ENCODE results near the gene CCDC12.
A peak's percentile ranks its signal among the peaks of the same experiment; 100 is the strongest.

Gene CCDC12

GRCh38 chr3:46976326-46977190 is at the start of gene CCDC12:
CCDC12 (minus strand) TSS chr3:46976745; CDS start chr3:46976732, 13 bp downstream.
- DNase-seq: peak; percentile 90 to 96

GRCh38 chr3:47024932-47025331 is 48.4 kb upstream of the CCDC12 start:
- no peak for DNase-seq

- DNase-seq: peak; percentile 31 to 54
Observed at GRCh38 chr3:47022641-47023071, 46.1 kb upstream of the CCDC12 start.

GRCh38 chr3:47020311-47020710 is 43.8 kb upstream of the CCDC12 start:
- DNase-seq: no peak

GRCh38 chr3:47019201-47019600 is 42.7 kb upstream of the CCDC12 start:
- no peak for DNase-seq

- DNase-seq: no peak
Observed at GRCh38 chr3:47018269-47018611, 41.7 kb upstream of the CCDC12 start.

- no peak for DNase-seq
Observed at GRCh38 chr3:47017504-47018268, 41.1 kb upstream of the CCDC12 start.

GRCh38 chr3:47016934-47017435 is 40.4 kb upstream of the CCDC12 start:
- DNase-seq: no peak

GRCh38 chr3:47016086-47016933 is 39.8 kb upstream of the CCDC12 start:
- no peak for DNase-seq

- no peak for DNase-seq
Observed at GRCh38 chr3:47015151-47015550, 38.6 kb upstream of the CCDC12 start.

GRCh38 chr3:47014036-47014435 is 37.5 kb upstream of the CCDC12 start:
- no peak for DNase-seq

- no peak for DNase-seq
Observed at GRCh38 chr3:47013231-47013630, 36.7 kb upstream of the CCDC12 start.

GRCh38 chr3:47012342-47013230 is 36.0 kb upstream of the CCDC12 start:
- DNase-seq: no peak

- no peak for DNase-seq
Observed at GRCh38 chr3:47011371-47011770, 34.8 kb upstream of the CCDC12 start.

GRCh38 chr3:47010910-47011309 is 34.4 kb upstream of the CCDC12 start:
- no peak for DNase-seq

GRCh38 chr3:47010111-47010712 is 33.7 kb upstream of the CCDC12 start:
- no peak for DNase-seq

- DNase-seq: no peak
Observed at GRCh38 chr3:47009225-47010110, 32.9 kb upstream of the CCDC12 start.

GRCh38 chr3:47008851-47009224 is 32.3 kb upstream of the CCDC12 start:
- DNase-seq: no peak

- no peak for DNase-seq
Observed at GRCh38 chr3:47008234-47008796, 31.8 kb upstream of the CCDC12 start.

All from SHP77 (cell line).